ENCODE data around the gene ARHGAP24.
"Not testable (repeated sequence)": the region's sequence is repeated elsewhere in the genome, so short reads cannot be mapped to it uniquely, and the experiment has no call there.

Gene ARHGAP24

DNA sequence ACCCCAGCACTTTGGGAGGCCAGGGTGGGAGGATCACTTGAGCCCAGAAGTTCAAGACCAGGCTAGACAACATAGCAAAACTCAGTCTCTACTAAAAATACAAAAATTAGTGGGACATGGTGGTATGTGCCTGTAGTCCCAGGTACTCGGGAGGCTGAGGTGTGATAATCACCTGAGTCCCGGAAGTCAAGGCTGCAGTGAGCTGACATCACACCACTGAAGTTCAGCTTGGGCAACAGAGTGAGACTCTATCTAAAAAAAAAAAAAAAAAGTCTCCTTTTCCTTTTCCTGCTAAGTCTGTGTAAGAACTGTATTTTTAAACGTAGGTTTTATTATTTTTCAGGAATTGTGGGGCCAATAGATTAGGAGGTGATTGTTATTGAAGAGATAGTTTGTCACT, 356.7 kb downstream of the ARHGAP24 start:
- Histone ChIP-seq H3K27me3 (no peaks in the 10 kb centered on the region), H3K36me3 (no peaks in the 10 kb centered on the region), H3K4me3 (ENCODE audit: low read depth in 1 of 2, low read length in 1 of 2) (no peak overlapping the region), H3K9me3 (no peaks in the 10 kb centered on the region), H3K4me1 (ENCODE audit: control insufficient read depth in 1 of 2, insufficient read depth in 1 of 2, low read depth in 1 of 2, low read length in 1 of 2) (peaks cover 0 to 11% of the 10 kb centered on the region in 2 experiments), H3K27ac (no peak overlapping the region)
- TF ChIP-seq, protein P1, sequence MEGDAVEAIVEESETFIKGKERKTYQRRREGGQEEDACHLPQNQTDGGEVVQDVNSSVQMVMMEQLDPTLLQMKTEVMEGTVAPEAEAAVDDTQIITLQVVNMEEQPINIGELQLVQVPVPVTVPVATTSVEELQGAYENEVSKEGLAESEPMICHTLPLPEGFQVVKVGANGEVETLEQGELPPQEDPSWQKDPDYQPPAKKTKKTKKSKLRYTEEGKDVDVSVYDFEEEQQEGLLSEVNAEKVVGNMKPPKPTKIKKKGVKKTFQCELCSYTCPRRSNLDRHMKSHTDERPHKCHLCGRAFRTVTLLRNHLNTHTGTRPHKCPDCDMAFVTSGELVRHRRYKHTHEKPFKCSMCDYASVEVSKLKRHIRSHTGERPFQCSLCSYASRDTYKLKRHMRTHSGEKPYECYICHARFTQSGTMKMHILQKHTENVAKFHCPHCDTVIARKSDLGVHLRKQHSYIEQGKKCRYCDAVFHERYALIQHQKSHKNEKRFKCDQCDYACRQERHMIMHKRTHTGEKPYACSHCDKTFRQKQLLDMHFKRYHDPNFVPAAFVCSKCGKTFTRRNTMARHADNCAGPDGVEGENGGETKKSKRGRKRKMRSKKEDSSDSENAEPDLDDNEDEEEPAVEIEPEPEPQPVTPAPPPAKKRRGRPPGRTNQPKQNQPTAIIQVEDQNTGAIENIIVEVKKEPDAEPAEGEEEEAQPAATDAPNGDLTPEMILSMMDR (IDR thresholded peaks at IDR 0.05): no peak

DNA sequence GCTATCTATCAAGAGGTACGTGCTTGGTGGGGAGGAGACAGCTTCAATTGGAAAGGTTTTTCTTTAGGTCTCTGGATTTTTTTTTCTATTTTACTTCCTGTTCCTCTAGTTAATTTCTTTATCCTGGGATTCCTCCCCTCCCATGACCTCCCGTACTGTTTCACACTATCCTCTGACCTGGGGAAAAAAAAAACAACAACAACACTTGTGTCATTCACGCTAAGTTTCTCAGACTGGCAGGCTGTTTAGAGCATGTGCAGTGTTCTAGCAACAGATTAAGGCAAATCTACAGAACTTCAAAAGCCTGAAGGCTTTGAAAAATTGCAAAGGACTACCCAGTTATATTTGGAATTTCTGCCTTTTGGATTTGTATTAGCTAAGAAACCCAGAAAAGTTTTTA, 358.4 kb downstream of the ARHGAP24 start:
- H3K27ac ChIP-seq: no peak overlapping the region
- H3K27me3 ChIP-seq: no peaks in the 10 kb centered on the region
- no peaks in the 10 kb centered on the region for H3K36me3 ChIP-seq
- TF ChIP-seq, protein P1 (IDR thresholded peaks at IDR 0.05): no peak
- no peaks in the 10 kb centered on the region for H3K9me3 ChIP-seq
- peaks cover 12 to 27% of the 10 kb centered on the region in 2 experiments for H3K4me1 ChIP-seq (ENCODE audit: control insufficient read depth in 1 of 2, insufficient read depth in 1 of 2, low read depth in 1 of 2, low read length in 1 of 2)
- H3K4me3 ChIP-seq (ENCODE audit: low read depth in 1 of 2, low read length in 1 of 2): no peak overlapping the region

DNA sequence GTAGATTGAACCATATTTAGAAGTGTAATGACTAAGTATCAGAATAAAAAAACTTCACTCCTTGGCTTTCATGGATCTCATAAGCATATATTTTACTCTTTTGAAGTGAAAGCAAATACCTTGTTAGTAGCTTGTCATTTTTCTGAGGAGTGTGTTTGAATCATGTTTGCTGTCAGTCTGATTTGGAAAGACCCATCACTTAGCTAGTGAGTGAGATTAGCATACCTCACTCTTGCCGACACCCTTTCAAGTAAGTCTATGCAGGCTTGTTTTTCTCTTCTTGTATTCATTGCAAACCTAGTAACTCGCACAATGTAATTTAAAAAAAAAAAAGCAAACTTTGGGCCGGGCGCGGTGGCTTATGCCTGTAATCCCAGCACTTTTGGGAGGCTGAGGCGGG, 360.0 kb downstream of the ARHGAP24 start:
- Histone ChIP-seq H3K4me1 (ENCODE audit: control insufficient read depth in 1 of 2, insufficient read depth in 1 of 2, low read depth in 1 of 2, low read length in 1 of 2) (peaks cover 16 to 32% of the 10 kb centered on the region in 2 experiments), H3K27me3 (no peaks in the 10 kb centered on the region), H3K4me3 (ENCODE audit: low read depth in 1 of 2, low read length in 1 of 2) (no peak overlapping the region), H3K9me3 (no peaks in the 10 kb centered on the region), H3K36me3 (no peaks in the 10 kb centered on the region), H3K27ac (no peak overlapping the region)
- TF ChIP-seq, protein P1 (IDR thresholded peaks at IDR 0.05): no peak

DNA sequence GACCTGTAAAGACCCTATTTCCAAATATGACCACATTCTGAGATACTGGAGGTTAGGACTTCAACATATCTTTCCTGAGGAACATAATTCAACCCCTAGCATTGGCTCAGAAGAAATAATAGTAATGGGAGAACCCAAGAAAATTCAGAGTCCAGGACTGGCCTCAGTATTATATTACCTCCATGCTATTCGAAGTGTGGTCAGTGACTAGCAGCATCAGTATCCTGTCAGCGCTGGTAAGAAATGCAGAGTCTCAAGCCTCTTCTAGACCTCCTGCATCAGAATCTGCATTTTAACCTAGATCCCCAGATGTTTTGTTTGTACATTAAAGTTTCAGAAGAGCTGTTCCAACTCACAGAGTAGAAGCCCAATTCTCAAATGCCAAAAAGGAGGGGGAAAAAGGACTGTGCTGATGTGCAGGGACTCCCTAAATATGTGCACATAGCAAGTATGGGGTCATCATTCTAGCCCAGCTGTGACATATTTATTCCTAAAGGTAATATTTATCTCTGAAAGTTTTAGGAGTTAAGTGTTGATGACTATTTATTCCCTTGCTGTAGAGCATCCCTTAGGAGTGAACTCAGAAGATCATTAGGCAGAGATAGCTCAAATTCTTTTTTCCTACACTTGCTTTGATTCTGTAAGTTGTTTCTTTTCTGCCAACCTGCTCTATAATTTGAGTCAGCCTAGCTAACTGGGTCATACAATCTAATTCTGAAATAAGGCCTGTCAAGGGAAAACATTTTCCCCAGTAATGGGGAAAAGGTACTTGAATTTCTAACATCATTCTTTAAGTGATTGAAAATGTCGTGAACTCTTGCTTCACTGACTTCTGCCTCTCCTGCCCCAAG, 361.9 kb downstream of the ARHGAP24 start:
- Histone ChIP-seq H3K36me3 (no peaks in the 10 kb centered on the region), H3K4me3 (ENCODE audit: low read depth in 1 of 2, low read length in 1 of 2) (no peak overlapping the region), H3K27me3 (no peaks in the 10 kb centered on the region), H3K4me1 (ENCODE audit: control insufficient read depth in 1 of 2, insufficient read depth in 1 of 2, low read depth in 1 of 2, low read length in 1 of 2) (peaks cover 16 to 36% of the 10 kb centered on the region in 2 experiments), H3K27ac (peak overlapping the region; percentile 38), H3K9me3 (no peaks in the 10 kb centered on the region)
- TF ChIP-seq, protein P1 (IDR thresholded peaks at IDR 0.05): no peak

DNA sequence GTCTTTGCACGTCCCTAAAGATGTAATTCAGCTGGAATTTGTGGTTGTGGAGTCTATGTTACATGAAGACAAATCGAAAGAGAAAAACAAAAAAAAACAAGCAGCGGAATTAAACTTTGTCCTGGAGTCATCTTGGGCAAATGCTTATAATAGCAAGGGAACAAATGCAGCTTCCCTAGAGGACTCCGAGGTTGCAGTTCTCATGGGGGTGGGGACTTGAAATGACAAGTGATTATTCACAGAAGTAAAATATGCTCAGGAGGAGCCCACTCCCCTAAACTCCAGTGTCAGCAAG, 362.4 kb downstream of the ARHGAP24 start:
- peak overlapping the region; percentile 38 for H3K27ac ChIP-seq
- no peaks in the 10 kb centered on the region for H3K36me3 ChIP-seq
- TF ChIP-seq, protein P1 (IDR thresholded peaks at IDR 0.05): no peak
- peaks cover 22 to 42% of the 10 kb centered on the region in 2 experiments for H3K4me1 ChIP-seq (ENCODE audit: control insufficient read depth in 1 of 2, insufficient read depth in 1 of 2, low read depth in 1 of 2, low read length in 1 of 2)
- H3K27me3 ChIP-seq: no peaks in the 10 kb centered on the region
- no peak overlapping the region for H3K4me3 ChIP-seq (ENCODE audit: low read depth in 1 of 2, low read length in 1 of 2)
- no peaks in the 10 kb centered on the region for H3K9me3 ChIP-seq

DNA sequence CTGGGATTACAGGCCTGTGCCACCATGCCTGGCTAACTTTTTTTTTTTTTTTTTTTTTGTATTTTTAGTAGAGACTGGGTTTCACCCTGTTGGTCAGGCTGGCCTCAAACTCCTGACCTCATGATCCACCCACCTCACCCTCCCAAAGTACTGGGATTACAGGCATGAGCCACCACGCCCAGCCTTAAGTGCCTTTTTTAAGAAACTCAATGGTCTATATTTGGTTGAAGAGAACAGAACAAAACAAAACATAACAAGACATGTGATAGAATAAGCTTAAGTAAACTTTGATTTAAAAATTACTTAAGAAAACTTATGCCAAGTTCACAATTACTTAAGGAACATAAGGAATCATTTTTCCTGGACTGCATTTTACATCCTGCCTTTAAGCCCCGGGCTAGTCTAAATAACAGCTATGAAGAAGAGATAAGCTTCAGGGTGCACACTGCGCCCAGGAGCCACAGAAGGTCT, 365.1 kb downstream of the ARHGAP24 start:
- H3K9me3 ChIP-seq; H3K4me3 ChIP-seq (ENCODE audit: low read depth in 1 of 2, low read length in 1 of 2); H3K36me3 ChIP-seq; H3K27me3 ChIP-seq; H3K27ac ChIP-seq: not testable (repeated sequence)
- H3K4me1 ChIP-seq (ENCODE audit: control insufficient read depth in 1 of 2, insufficient read depth in 1 of 2, low read depth in 1 of 2, low read length in 1 of 2): peaks cover 28 to 54% of the 10 kb centered on the region in 2 experiments

Measured in neutrophil (primary cell).